GM13976 (cell line): ENCODE results near the gene TMEM167A.

Source experiments
- DNase-seq: peaks from one replicate; pipeline ENCODE4 v3.0.0; 2012; ENCODE audit warnings: low spot score
- in situ Hi-C: fragments of 300-500 bp; cut with MboI; formaldehyde crosslinking; loops from one replicate; pipeline ENCODE4 v1.12.0; 2022; ENCODE audit warnings: low sequenced_read_pairs, mixed read lengths, inconsistent platforms; ENCODE audit not compliant: unreplicated experiment
- TF ChIP-seq, protein P1 (sequence below): IDR thresholded peaks from 2 replicates; pipeline ENCODE4 v1.5.1; 2012; ENCODE audit warnings: borderline replicate concordance, mild to moderate bottlenecking; ENCODE audit not compliant: insufficient read depth; ENCODE audit errors: extremely low read depth, missing control alignments, control extremely low read depth

TMEM167A gene

GRCh38 chr5:83022334-83022733 lies 54.9 kb downstream of the TMEM167A start:
- DNase-seq = no peak
- in situ Hi-C loops = no loop called here
- TF ChIP-seq, protein P1, sequence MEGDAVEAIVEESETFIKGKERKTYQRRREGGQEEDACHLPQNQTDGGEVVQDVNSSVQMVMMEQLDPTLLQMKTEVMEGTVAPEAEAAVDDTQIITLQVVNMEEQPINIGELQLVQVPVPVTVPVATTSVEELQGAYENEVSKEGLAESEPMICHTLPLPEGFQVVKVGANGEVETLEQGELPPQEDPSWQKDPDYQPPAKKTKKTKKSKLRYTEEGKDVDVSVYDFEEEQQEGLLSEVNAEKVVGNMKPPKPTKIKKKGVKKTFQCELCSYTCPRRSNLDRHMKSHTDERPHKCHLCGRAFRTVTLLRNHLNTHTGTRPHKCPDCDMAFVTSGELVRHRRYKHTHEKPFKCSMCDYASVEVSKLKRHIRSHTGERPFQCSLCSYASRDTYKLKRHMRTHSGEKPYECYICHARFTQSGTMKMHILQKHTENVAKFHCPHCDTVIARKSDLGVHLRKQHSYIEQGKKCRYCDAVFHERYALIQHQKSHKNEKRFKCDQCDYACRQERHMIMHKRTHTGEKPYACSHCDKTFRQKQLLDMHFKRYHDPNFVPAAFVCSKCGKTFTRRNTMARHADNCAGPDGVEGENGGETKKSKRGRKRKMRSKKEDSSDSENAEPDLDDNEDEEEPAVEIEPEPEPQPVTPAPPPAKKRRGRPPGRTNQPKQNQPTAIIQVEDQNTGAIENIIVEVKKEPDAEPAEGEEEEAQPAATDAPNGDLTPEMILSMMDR = no peak

DNA sequence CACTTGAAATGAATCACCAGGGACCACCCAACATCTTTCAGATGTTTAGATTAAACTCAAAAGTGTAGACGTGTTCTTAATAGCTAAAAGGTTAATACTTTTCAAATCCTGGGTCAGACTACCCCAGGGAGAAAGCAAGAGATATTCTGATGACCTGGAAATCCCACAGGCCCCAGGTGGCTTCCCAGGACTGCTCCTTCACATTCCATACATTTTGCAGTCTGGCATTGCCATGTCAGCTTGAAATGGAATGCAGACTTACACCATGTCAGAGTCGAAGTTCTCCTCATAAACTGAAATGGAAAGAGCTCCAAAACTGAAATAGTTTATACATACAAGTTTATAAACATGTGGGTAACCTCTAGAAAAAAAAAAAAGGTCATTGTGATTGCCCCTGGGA lies 61.5 kb downstream of the TMEM167A start:
- TF ChIP-seq, protein P1 = no peak
- in situ Hi-C loops = no loop called here
- DNase-seq = no peak

- peak; percentile 62 for DNase-seq
- in situ Hi-C loops = no loop called here
- TF ChIP-seq, protein P1 = no peak
Measured at GRCh38 chr5:83011985-83012384, 65.2 kb downstream of the TMEM167A start.

- in situ Hi-C loops = no loop called here
- no peak for DNase-seq
Measured at GRCh38 chr5:83009408-83009807, 67.8 kb downstream of the TMEM167A start.

GRCh38 chr5:83007755-83008154 lies 69.4 kb downstream of the TMEM167A start:
- TF ChIP-seq, protein P1 = no peak
- DNase-seq = no peak
- in situ Hi-C loops = no loop called here

More at GRCh38 chr5:83009408-83009807, 67.8 kb downstream of the TMEM167A start:
- TF ChIP-seq, protein P1 = no peak

DNA sequence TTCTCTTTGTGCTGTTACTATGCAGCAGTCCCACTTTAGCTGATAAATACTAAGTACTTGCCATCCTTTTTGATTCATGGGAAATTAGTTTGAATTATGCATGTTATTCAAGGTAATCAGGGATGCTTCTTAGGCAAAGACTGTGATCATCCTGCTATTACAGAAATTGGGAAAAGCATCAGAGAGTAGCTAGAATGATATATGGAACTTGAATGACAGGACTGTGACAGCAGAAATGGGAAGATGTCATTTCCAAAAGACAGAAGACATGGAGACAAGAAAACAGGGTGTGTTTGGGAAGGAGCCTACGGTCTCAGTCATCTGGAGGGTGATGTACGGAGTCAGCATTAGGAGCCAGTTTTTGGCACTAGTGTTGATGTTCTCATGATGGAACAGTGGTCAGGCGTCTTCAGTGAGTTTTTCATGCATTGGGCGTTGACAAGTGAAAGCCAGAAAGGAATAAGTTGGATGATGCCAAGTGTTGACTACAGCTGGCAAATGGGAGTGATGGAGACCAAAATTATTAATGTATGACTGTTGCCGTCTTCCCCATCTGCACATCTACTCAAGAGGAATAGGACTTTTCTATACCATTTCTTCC lies 70.4 kb downstream of the TMEM167A start:
- TF ChIP-seq, protein P1 = no peak
- in situ Hi-C loops = no loop called here
- no peak for DNase-seq

DNA sequence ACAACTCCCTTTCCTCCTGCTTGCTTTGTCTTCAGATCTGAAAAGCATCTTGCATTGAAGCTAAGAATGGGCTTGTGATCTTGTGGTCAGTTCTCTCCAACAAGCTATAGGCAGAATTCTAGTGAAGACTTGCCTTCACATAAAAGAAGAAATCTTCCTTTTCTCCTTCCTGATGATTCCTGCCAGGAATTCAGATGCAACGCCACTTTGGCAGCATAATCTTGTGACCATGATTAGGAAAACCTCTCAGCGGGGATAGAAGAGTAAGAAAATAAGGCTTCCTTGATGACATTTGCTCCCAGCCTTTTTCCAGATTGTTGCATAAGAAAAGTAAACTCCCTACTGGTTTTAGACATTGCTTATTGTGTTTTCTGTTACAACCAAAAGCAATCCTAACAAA lies 73.4 kb downstream of the TMEM167A start:
- TF ChIP-seq, protein P1 = no peak
- no peak for DNase-seq
- in situ Hi-C loops = no loop called here
